HG03139 (cell line): ENCODE results near the gene PTDSS2.
"Not testable (repeated sequence)": the region's sequence is repeated elsewhere in the genome, so short reads cannot be mapped to it uniquely, and the experiment has no call there.

Source experiments
- ATAC-seq: cut with Tn5 transposase; IDR thresholded peaks from one replicate; pipeline ENCODE4 v1.9.1; 2021; ENCODE audit not compliant: unreplicated experiment

The PTDSS2 gene

DNA sequence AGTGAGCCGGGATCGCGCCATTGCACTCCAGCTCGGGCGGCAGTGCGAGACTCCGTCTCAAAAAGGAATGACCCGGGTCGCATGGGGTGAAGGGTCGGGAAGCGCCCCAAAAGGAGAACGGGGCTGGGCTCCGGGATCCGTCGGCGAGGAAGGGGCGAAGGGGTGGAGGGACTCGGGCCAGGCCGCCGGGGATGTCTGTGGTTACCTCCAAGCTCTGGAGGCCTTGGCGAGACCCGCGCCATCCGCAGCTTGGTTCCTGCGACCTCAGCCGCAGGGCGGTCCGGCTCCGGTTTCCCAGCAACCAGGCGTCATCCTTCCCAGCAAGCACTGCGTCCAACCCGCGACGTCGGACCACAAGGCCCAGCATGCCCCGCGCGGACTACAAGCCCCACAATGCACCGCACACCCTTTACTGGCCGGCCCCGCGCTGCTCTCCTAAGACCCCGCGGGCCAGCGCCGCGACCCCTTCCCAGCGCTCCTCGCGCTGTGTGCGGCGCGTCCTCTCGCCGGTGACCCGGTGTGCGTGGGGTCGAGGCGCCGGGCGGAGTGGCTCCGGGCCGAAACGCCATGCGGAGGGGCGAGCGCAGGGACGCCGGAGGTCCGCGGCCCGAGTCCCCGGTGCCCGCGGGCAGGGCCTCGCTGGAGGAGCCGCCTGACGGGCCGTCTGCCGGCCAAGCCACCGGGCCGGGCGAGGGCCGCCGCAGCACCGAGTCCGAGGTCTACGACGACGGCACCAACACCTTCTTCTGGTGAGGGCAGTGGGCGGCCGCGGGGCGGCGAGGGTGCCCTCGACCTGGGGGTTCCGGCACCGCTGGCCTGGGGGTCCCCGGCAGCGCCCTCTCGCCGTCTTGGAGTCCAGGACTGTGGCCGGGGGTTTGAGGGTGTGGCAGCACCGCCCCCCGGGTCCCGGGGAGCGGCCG, at the start of gene PTDSS2:
TSS of gene PTDSS2 (plus strand) at position 391 of the 920 bp plus-strand sequence. CDS start at position 568, 177 bp downstream.
- peak; percentile 75 for ATAC-seq

DNA sequence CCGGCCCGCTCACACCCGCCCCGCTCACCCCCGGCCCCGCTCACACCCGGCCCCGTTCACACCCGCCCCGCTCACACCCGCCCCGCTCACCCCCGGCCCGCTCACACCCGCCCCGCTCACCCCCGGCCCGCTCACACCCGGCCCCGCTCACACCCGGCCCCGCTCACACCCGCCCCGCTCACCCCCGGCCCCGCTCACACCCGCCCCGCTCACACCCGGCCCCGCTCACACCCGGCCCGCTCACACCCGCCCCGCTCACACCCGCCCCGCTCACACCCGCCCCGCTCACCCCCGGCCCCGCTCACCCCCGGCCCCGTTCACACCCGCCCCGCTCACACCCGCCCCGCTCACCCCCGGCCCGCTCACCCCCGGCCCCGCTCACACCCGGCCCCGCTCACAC, 48.9 kb upstream of the PTDSS2 start:
- ATAC-seq, result not testable (repeated sequence)

- ATAC-seq, result no peak
Observed at GRCh38 chr11:403021-403760, 46.9 kb upstream of the PTDSS2 start.

GRCh38 chr11:403761-404431, 46.2 kb upstream of the PTDSS2 start:
- ATAC-seq, result no peak

GRCh38 chr11:404551-405264, 45.4 kb upstream of the PTDSS2 start:
- ATAC-seq, result no peak

DNA sequence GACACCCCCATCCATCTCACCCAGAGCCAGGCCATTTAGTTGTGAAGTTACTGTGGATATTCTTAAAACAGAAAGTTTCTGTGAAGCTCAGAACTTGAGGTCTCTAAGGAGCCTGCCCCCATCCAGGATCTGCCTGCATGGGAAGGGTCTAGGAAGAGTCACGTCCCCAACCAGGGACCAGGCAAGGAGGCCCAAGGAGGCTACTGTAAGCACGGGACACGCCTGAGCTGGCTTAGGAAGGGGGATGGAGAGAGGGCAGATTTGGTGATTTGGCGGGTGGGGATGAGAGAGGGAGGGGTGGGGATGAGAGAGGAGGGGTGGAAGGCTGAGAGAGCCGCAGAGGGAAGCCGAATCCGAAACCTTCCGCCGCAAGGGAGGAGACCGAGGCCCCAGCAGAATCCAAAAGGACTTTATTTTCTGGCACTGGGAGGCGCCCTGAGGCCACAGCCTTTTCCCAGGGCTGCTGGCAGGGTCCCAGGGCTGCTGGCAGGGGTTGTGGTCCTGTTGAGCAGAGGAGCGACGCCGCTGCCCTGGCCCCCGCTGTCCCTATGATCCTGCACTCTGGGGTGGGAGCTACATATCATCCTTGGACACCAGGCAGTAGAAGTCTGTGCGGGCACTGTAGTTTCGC, 44.6 kb upstream of the PTDSS2 start:
- ATAC-seq, result no peak

GRCh38 chr11:405954-406795, 43.9 kb upstream of the PTDSS2 start:
- ATAC-seq, result no peak

GRCh38 chr11:406796-407650, 43.1 kb upstream of the PTDSS2 start:
- peak; percentile 66 for ATAC-seq

- no peak for ATAC-seq
Observed at GRCh38 chr11:407651-408123, 42.4 kb upstream of the PTDSS2 start.

DNA sequence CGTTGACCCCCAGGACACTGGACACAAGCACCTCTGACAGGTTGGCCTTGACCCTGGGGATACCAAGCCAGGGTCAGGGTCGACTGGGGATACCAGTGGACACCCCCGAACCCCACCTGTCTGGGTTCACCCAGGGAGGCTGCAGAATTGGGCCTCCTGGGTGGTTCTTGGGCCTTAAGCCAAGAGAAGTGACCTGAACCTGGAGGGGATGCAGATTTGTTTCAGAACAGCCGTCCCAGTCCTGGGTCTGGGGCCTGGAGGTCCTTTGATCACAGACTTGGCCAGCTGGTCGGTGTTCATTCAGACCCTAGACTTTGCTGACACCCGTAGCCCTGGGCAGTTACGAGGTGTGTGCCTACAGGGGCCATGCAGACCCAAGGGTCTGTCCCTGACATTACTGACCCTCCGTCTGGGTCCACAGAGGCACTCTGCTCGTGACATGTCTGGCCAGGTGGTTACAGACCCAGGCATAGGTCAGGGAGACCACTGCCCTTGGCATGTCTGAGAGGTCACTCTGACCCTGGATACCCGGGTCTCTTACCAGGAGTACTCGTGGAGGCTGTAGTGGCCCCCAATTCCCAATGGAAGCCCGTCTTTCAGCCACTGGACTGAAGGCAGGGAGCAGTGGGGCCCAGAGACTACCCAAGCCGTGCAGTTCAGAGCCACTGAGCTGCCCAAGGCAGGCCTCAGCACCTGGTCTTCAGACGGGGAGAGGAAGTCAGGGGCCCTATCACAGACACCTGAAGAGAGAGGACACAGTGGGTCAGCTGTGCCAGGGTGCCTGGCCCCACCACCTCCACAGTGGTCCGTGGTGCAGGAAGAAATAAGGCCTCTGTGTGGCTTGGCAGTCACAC, 41.7 kb upstream of the PTDSS2 start:
- no peak for ATAC-seq

GRCh38 chr11:409008-409599, 41.0 kb upstream of the PTDSS2 start:
- ATAC-seq, result no peak

GRCh38 chr11:409600-410483, 40.2 kb upstream of the PTDSS2 start:
- ATAC-seq, result no peak

- ATAC-seq, result not testable (repeated sequence)
Observed at GRCh38 chr11:410711-411110, 39.4 kb upstream of the PTDSS2 start.

- ATAC-seq, result not testable (repeated sequence)
Observed at GRCh38 chr11:411520-411919, 38.6 kb upstream of the PTDSS2 start.

GRCh38 chr11:412641-413119, 37.4 kb upstream of the PTDSS2 start:
- ATAC-seq, result no peak
